Neutrophil (primary cell): ENCODE measurements around the gene CHMP2A.

Experiments used
- H3K27ac ChIP-seq: fragments of 200-600 bp; sonication (generic); 2 replicates; pipeline ENCODE4 v1.5.1; 2016; ENCODE audit warnings: mild to moderate bottlenecking, moderate library complexity
- H3K27me3 ChIP-seq: fragments of 200-600 bp; sonication (generic); 2 replicates; pipeline ENCODE4 v1.6.0; 2016; ENCODE audit warnings: mild to moderate bottlenecking
- H3K36me3 ChIP-seq: fragments of 200-600 bp; sonication (generic); 2 replicates; pipeline ENCODE4 v1.5.1; 2017
- H3K4me1 ChIP-seq, 2 experiments: fragments of 200-600 bp in 1 of 2; sonication (generic) in 1 of 2; 1 replicate in 1 of 2; 2 replicates in 1 of 2; pipeline versions ENCODE4 v1.5.1 to v1.6.1; 2013 to 2016; ENCODE audit warnings: low read depth in 1 of 2, low read length in 1 of 2, mild to moderate bottlenecking in 1 of 2, moderate library complexity in 1 of 2; ENCODE audit not compliant: control insufficient read depth in 1 of 2, insufficient read depth in 1 of 2
- H3K4me3 ChIP-seq, 2 experiments: fragments of 200-600 bp in 1 of 2; sonication (generic) in 1 of 2; 1 replicate in 1 of 2; 2 replicates in 1 of 2; pipeline ENCODE4 v1.5.1; 2013 to 2016; ENCODE audit warnings: low read depth in 1 of 2, low read length in 1 of 2, mild to moderate bottlenecking in 1 of 2, moderate library complexity in 1 of 2
- H3K9me3 ChIP-seq: fragments of 200-600 bp; sonication (generic); 2 replicates; pipeline ENCODE4 v1.5.1; 2016
- CTCF ChIP-seq: fragments of 200-600 bp; sonication (generic); IDR thresholded peaks from 2 replicates; pipeline ENCODE4 v1.5.1; 2016; ENCODE audit warnings: antibody characterized with exemption

CHMP2A gene

GRCh38 chr19:58554494-58555368, at the start of gene CHMP2A:
Gene CHMP2A, minus strand, starts transcription at chr19:58555105. Its CDS starts 893 bp downstream, at chr19:58554212.
- Histone ChIP-seq H3K27me3 (no peaks in the 10 kb centered on the region), H3K27ac (peak within 1 kb of the TSS; percentile 100), H3K36me3 (peaks cover 64% of the 10 kb centered on the region), H3K4me3 (peak within 1 kb of the TSS; percentile 84 to 95), H3K9me3 (no peaks in the 10 kb centered on the region), H3K4me1 (peaks cover 43 to 47% of the 10 kb centered on the region in 2 experiments)
- peak; percentile 36 for TF ChIP-seq CTCF

- no peaks in the 10 kb centered on the region for H3K27me3 ChIP-seq
- no peak overlapping the region for H3K27ac ChIP-seq
- H3K4me3 ChIP-seq: no peak overlapping the region
- H3K9me3 ChIP-seq: no peaks in the 10 kb centered on the region
- peaks cover 30% of the 10 kb centered on the region for H3K36me3 ChIP-seq
- no peak for TF ChIP-seq CTCF
- peaks cover 0 to 2% of the 10 kb centered on the region in 2 experiments for H3K4me1 ChIP-seq
Observed at GRCh38 chr19:58586133-58586765, 31.3 kb upstream of the CHMP2A start.

- H3K9me3 ChIP-seq: no peaks in the 10 kb centered on the region
- TF ChIP-seq CTCF: no peak
- H3K4me3 ChIP-seq: no peak overlapping the region
- no peak overlapping the region for H3K27ac ChIP-seq
- H3K4me1 ChIP-seq: peaks cover 3 to 7% of the 10 kb centered on the region in 2 experiments
- no peaks in the 10 kb centered on the region for H3K27me3 ChIP-seq
- peaks cover 30% of the 10 kb centered on the region for H3K36me3 ChIP-seq
Observed at GRCh38 chr19:58585442-58586132, 30.7 kb upstream of the CHMP2A start.

- no peaks in the 10 kb centered on the region for H3K27me3 ChIP-seq
- no peak overlapping the region for H3K27ac ChIP-seq
- H3K4me1 ChIP-seq: peaks cover 3 to 7% of the 10 kb centered on the region in 2 experiments
- H3K4me3 ChIP-seq: no peak overlapping the region
- peaks cover 30% of the 10 kb centered on the region for H3K36me3 ChIP-seq
- no peaks in the 10 kb centered on the region for H3K9me3 ChIP-seq
- TF ChIP-seq CTCF: no peak
Observed at GRCh38 chr19:58584498-58585441, 29.9 kb upstream of the CHMP2A start.

GRCh38 chr19:58582985-58583384, 28.1 kb upstream of the CHMP2A start:
- Histone ChIP-seq H3K27me3 (no peaks in the 10 kb centered on the region), H3K9me3 (no peaks in the 10 kb centered on the region), H3K4me3 (no peak overlapping the region), H3K36me3 (peaks cover 30% of the 10 kb centered on the region), H3K4me1 (peaks cover 3 to 7% of the 10 kb centered on the region in 2 experiments), H3K27ac (no peak overlapping the region)
- no peak for TF ChIP-seq CTCF
